Neuronal stem cell (in vitro differentiated cells): ENCODE measurements around the gene USP5.

Experiments
- DNase-seq: peaks from one replicate; pipeline ENCODE4 v3.0.0-alpha.2; 2013; ENCODE audit warnings: low spot score
- H2AFZ ChIP-seq: one replicate; pipeline ENCODE4 v1.6.1; 2013; ENCODE audit warnings: mild to moderate bottlenecking, low read length, inconsistent platforms
- H2AK5ac ChIP-seq: 2 replicates; pipeline ENCODE4 v1.6.1; 2013; ENCODE audit warnings: low read depth, mild to moderate bottlenecking, inconsistent platforms, low read length, moderate library complexity, mixed read lengths
- H2BK120ac ChIP-seq: 2 replicates; pipeline ENCODE4 v1.6.1; 2013; ENCODE audit warnings: low read depth, mild to moderate bottlenecking, inconsistent platforms, low read length, moderate library complexity, mixed read lengths
- H2BK12ac ChIP-seq: one replicate; pipeline ENCODE4 v1.6.1; 2013; ENCODE audit warnings: low read length, inconsistent platforms
- H2BK15ac ChIP-seq: 2 replicates; pipeline ENCODE4 v1.6.1; 2013; ENCODE audit warnings: mild to moderate bottlenecking, low read length, inconsistent platforms, mixed read lengths
- H2BK5ac ChIP-seq: one replicate; pipeline ENCODE4 v1.6.1; 2013; ENCODE audit warnings: inconsistent platforms, mild to moderate bottlenecking, low read length, moderate library complexity
- H3K14ac ChIP-seq: one replicate; pipeline ENCODE4 v1.6.1; 2013; ENCODE audit warnings: low read length, inconsistent platforms
- H3K18ac ChIP-seq: 2 replicates; pipeline ENCODE4 v1.6.1; 2013; ENCODE audit warnings: low read length, inconsistent platforms
- H3K23ac ChIP-seq: 2 replicates; pipeline ENCODE4 v1.6.1; 2013; ENCODE audit warnings: low read depth, mild to moderate bottlenecking, mixed read lengths, low read length, inconsistent platforms; ENCODE audit not compliant: poor library complexity
- H3K27ac ChIP-seq: replicated peaks from 3 replicates; pipeline ENCODE4 v1.5.1; 2013; ENCODE audit warnings: low read length, inconsistent platforms
- H3K27me3 ChIP-seq, 3 experiments: 2 replicates each; pipeline ENCODE4 v1.6.1; 2013; ENCODE audit warnings: low read length in 3 of 3, mild to moderate bottlenecking in 2 of 3, inconsistent platforms in 1 of 3, low read depth in 1 of 3, mixed read lengths in 1 of 3, moderate library complexity in 1 of 3; ENCODE audit not compliant: control insufficient read depth in 3 of 3, insufficient read depth in 3 of 3
- H3K36me3 ChIP-seq, 2 donors: replicated peaks in 1 of 2; 2 replicates each; pipeline ENCODE4 v1.6.1; 2013; ENCODE audit warnings: low read length in 2 of 2; ENCODE audit not compliant: control insufficient read depth in 2 of 2, insufficient read depth in 2 of 2
- H3K4ac ChIP-seq: 2 replicates; pipeline ENCODE4 v1.6.1; 2013; ENCODE audit warnings: inconsistent platforms, mild to moderate bottlenecking, low read length, moderate library complexity
- H3K4me1 ChIP-seq, 2 donors: 1 replicate in 1 of 2; 2 replicates in 1 of 2; pipeline ENCODE4 v1.6.1; 2013; ENCODE audit warnings: low read length in 2 of 2, low read depth in 1 of 2; ENCODE audit not compliant: control insufficient read depth in 2 of 2, insufficient read depth in 1 of 2
- H3K4me2 ChIP-seq: one replicate; pipeline ENCODE4 v1.6.1; 2013; ENCODE audit warnings: mild to moderate bottlenecking, low read length, inconsistent platforms; ENCODE audit not compliant: insufficient read depth, poor library complexity, severe bottlenecking
- H3K4me3 ChIP-seq, 2 donors: 2 replicates each; pipeline ENCODE4 v1.5.1; 2013; ENCODE audit warnings: low read length in 2 of 2, mild to moderate bottlenecking in 2 of 2, inconsistent platforms in 1 of 2, moderate library complexity in 1 of 2
- H3K79me1 ChIP-seq: one replicate; pipeline ENCODE4 v1.6.1; 2013; ENCODE audit warnings: low read depth, mild to moderate bottlenecking, inconsistent platforms, low read length, moderate library complexity
- H3K9ac ChIP-seq: one replicate; pipeline ENCODE4 v1.6.1; 2013; ENCODE audit warnings: mild to moderate bottlenecking, low read depth, low read length, inconsistent platforms; ENCODE audit not compliant: poor library complexity
- H3K9me3 ChIP-seq, 2 donors: replicated peaks in 1 of 2; 2 replicates each; pipeline versions ENCODE3 to v1.6.1; 2013; ENCODE audit warnings: low read length in 2 of 2, mild to moderate bottlenecking in 2 of 2, inconsistent platforms in 1 of 2, low read depth in 1 of 2, mixed read lengths in 1 of 2, moderate library complexity in 1 of 2; ENCODE audit not compliant: control insufficient read depth in 2 of 2, insufficient read depth in 1 of 2
- H4K8ac ChIP-seq: one replicate; pipeline ENCODE4 v1.6.1; 2013; ENCODE audit warnings: low read depth, mild to moderate bottlenecking, inconsistent platforms, low read length, moderate library complexity
- H4K91ac ChIP-seq: one replicate; pipeline ENCODE4 v1.6.1; 2013; ENCODE audit warnings: low read length, low read depth, mild to moderate bottlenecking, inconsistent platforms; ENCODE audit not compliant: poor library complexity
- WGBS, 2 donors: extraction: QIAGEN DNeasy Blood & Tissue Kit; methylation state at CpG; one replicate each; pipeline ENCODE4 v1.1.7; 2013; ENCODE audit warnings: missing lambda C conversion rate in 2 of 2, mixed read lengths in 1 of 2; ENCODE audit not compliant: insufficient read length in 2 of 2, insufficient replicate concordance in 1 of 2; ENCODE audit errors: extremely low coverage in 2 of 2; 5-methylcytosine and 5-hydroxymethylcytosine counted together

USP5 gene

GRCh38 chr12:6836851-6837250 is 15.1 kb upstream of the USP5 start:
- H4K91ac ChIP-seq: no peak overlapping the region
- peaks cover 57 to 92% of the 10 kb centered on the region in 2 donors for H3K36me3 ChIP-seq
- no peak overlapping the region for H3K4me2 ChIP-seq
- H3K4me3 ChIP-seq: peak overlapping the region in 1 of 2 donors; percentile 22
- H3K4me1 ChIP-seq: peaks cover 0 to 11% of the 10 kb centered on the region in 2 donors
- H2AK5ac ChIP-seq: no peak overlapping the region
- no peak overlapping the region for H2BK5ac ChIP-seq
- no peak overlapping the region for H2AFZ ChIP-seq
- WGBS, 2 donors: no CpG with 5 or more reads among the region's 16 CpGs
- H2BK15ac ChIP-seq: no peak overlapping the region
- H3K4ac ChIP-seq: no peak overlapping the region
- no peaks in the 10 kb centered on the region for H3K79me1 ChIP-seq
- no peak overlapping the region for H3K18ac ChIP-seq
- H2BK120ac ChIP-seq: peak overlapping the region; percentile 21
- H3K9ac ChIP-seq: no peak overlapping the region
- no peak overlapping the region for H2BK12ac ChIP-seq
- no peak for DNase-seq
- no peaks in the 10 kb centered on the region for H3K9me3 ChIP-seq
- no peak overlapping the region for H4K8ac ChIP-seq
- H3K27ac ChIP-seq: no peak overlapping the region
- H3K14ac ChIP-seq: no peak overlapping the region
- H3K23ac ChIP-seq: no peak overlapping the region
- H3K27me3 ChIP-seq: no peaks in the 10 kb centered on the region

- no peaks in the 10 kb centered on the region for H3K9me3 ChIP-seq
- no peaks in the 10 kb centered on the region for H3K79me1 ChIP-seq
- no peak overlapping the region for H3K18ac ChIP-seq
- peak overlapping the region; percentile 15 for H2BK5ac ChIP-seq
- H3K4me3 ChIP-seq: peak overlapping the region in 1 of 2 donors; percentile 22
- no peaks in the 10 kb centered on the region for H3K27me3 ChIP-seq
- peaks cover 54 to 92% of the 10 kb centered on the region in 2 donors for H3K36me3 ChIP-seq
- H2BK12ac ChIP-seq: no peak overlapping the region
- no peak overlapping the region for H4K91ac ChIP-seq
- no peak for DNase-seq
- H2AK5ac ChIP-seq: peak overlapping the region; percentile 26
- H3K9ac ChIP-seq: peak overlapping the region; percentile 74
- no peak overlapping the region for H3K4ac ChIP-seq
- peak overlapping the region; percentile 21 for H2BK120ac ChIP-seq
- no peak overlapping the region for H3K14ac ChIP-seq
- H4K8ac ChIP-seq: peak overlapping the region; percentile 8
- peak overlapping the region; percentile 82 for H3K23ac ChIP-seq
- no peak overlapping the region for H2BK15ac ChIP-seq
- WGBS, 2 donors: no CpG with 5 or more reads among the region's 26 CpGs
- no peak overlapping the region for H3K27ac ChIP-seq
- no peak overlapping the region for H2AFZ ChIP-seq
- peaks cover 0 to 11% of the 10 kb centered on the region in 2 donors for H3K4me1 ChIP-seq
- H3K4me2 ChIP-seq: no peak overlapping the region
Observed at GRCh38 chr12:6837370-6838060, 14.4 kb upstream of the USP5 start.

DNA sequence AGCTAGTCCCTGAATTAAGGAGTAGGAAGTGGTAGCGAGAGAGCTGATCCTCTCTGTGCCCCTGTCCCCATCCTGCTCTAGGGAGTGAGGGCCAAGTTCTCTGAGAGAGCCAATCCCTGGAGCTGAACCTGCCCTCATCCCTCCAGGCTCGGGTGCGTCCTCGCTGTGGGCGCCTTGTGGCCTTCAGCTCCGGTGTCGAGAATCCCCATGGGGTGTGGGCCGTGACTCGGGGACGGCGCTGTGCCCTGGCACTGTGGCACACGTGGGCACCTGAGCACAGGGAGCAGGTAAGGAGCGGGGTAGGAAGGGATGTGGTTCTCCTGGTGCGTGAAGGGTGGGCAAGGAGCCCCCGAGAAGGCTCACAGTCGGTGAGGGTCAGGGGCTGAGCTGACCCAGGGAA is 13.1 kb upstream of the USP5 start:
- H3K27ac ChIP-seq: no peak overlapping the region
- H4K8ac ChIP-seq: no peak overlapping the region
- H3K23ac ChIP-seq: peak overlapping the region; percentile 83
- H3K4me1 ChIP-seq: peaks cover 0 to 11% of the 10 kb centered on the region in 2 donors
- H3K4me3 ChIP-seq: peak overlapping the region in 1 of 2 donors; percentile 1
- DNase-seq: no peak
- H3K36me3 ChIP-seq: peaks cover 60 to 96% of the 10 kb centered on the region in 2 donors
- no peak overlapping the region for H2BK12ac ChIP-seq
- no peak overlapping the region for H2AFZ ChIP-seq
- H3K14ac ChIP-seq: peak overlapping the region; percentile 25
- H2BK15ac ChIP-seq: no peak overlapping the region
- H3K18ac ChIP-seq: no peak overlapping the region
- peaks cover 2% of the 10 kb centered on the region for H3K79me1 ChIP-seq
- peak overlapping the region; percentile 60 for H3K4ac ChIP-seq
- H2BK5ac ChIP-seq: peak overlapping the region; percentile 21
- no peak overlapping the region for H2BK120ac ChIP-seq
- no peak overlapping the region for H2AK5ac ChIP-seq
- no peak overlapping the region for H3K9ac ChIP-seq
- no peaks in the 10 kb centered on the region for H3K27me3 ChIP-seq
- H3K4me2 ChIP-seq: no peak overlapping the region
- no peak overlapping the region for H4K91ac ChIP-seq
- H3K9me3 ChIP-seq: no peaks in the 10 kb centered on the region
- no CpG with 5 or more reads among the region's 16 CpGs for WGBS, 2 donors

DNA sequence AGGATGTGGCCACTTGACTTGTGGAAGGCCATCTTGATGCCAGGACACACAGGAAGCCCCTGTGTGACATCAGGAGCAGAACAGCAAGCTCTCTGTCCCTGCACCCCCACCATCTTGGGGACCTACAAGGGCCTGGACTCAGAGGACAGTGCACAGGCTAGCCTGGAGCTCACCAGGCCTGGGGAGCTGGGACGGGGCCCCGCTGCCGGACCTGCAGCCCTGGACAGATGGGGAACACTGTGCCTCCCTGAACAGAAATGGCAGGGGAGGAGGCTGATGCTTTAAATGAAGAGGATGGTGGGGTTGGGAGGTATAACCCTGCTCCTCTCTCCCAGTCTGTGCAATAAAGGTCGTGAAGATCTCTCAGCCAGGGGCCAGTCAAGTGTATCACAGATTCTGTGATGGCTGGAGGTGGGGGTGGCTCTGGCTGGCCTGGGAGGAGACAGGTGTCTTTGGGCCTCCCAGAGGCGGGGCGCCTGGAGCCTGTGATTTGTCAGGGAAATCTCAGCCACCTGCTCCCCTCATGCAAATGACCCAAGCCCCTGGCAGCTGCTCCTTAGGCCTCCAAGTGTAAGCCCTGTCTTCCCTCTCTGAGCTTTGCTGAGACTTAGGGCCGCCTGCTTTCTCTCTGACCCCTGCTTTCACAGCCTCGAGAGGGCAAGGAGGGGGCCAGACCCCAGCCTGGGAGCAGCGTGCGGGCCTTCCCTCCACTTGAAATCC is 12.3 kb upstream of the USP5 start:
- H3K9ac ChIP-seq: no peak overlapping the region
- H3K27ac ChIP-seq: peak overlapping the region; percentile 54
- H2AFZ ChIP-seq: no peak overlapping the region
- no peak overlapping the region for H2AK5ac ChIP-seq
- no peak overlapping the region for H2BK5ac ChIP-seq
- no peak overlapping the region for H3K4me2 ChIP-seq
- no peaks in the 10 kb centered on the region for H3K27me3 ChIP-seq
- no peak overlapping the region for H3K4me3 ChIP-seq
- H4K8ac ChIP-seq: no peak overlapping the region
- H3K9me3 ChIP-seq: no peaks in the 10 kb centered on the region
- no peak overlapping the region for H3K14ac ChIP-seq
- H3K4ac ChIP-seq: no peak overlapping the region
- H3K18ac ChIP-seq: peak overlapping the region; percentile 48
- no CpG with 5 or more reads among the region's 10 CpGs for WGBS, 2 donors
- peaks cover 59 to 94% of the 10 kb centered on the region in 2 donors for H3K36me3 ChIP-seq
- H2BK120ac ChIP-seq: no peak overlapping the region
- no peak overlapping the region for H2BK15ac ChIP-seq
- DNase-seq: no peak
- H3K4me1 ChIP-seq: peaks cover 0 to 11% of the 10 kb centered on the region in 2 donors
- no peak overlapping the region for H2BK12ac ChIP-seq
- H4K91ac ChIP-seq: no peak overlapping the region
- peaks cover 2% of the 10 kb centered on the region for H3K79me1 ChIP-seq
- H3K23ac ChIP-seq: no peak overlapping the region
